WTC11 (cell line): ENCODE results near the gene PARP14. TPM values are rescaled to one million over a fixed set of nuclear protein-coding genes. Genes with fewer than 3 reads are reported as not detected.

Source experiments
- ATAC-seq: fragments of 200-7000 bp; cut with Tn5 transposase; 2 replicates; pipeline ENCODE4 v1.10.0; 2021; ENCODE audit warnings: mild to moderate bottlenecking, moderate library complexity
- CTCF ChIA-PET: fragments of 300-600 bp; sonication (Branson Sonifier 250); formaldehyde crosslinking; loops from one replicate; lab custom pipeline; 2021; ENCODE audit warnings: antibody characterized with exemption; lab: Charles Lee
- POLR2A ChIA-PET: fragments of 350-600 bp; sonication (Branson Sonifier 250); formaldehyde crosslinking; loops from one replicate; lab custom pipeline; 2021; ENCODE audit warnings: antibody characterized with exemption; lab: Charles Lee
- DNase-seq: peaks from one replicate; pipeline ENCODE4 v3.0.0; 2021; ENCODE audit warnings: low spot score
- H3K27ac Mint-ChIP-seq: 2 replicates; pipeline ENCODE4 v1.8.0; 2021; ENCODE audit warnings: mixed read lengths
- H3K27me3 Mint-ChIP-seq: 2 replicates; pipeline ENCODE4 v1.8.0; 2021; ENCODE audit warnings: low read depth, mild to moderate bottlenecking, moderate library complexity, mixed read lengths
- H3K36me3 Mint-ChIP-seq: 2 replicates; pipeline ENCODE4 v1.8.0; 2021; ENCODE audit warnings: mixed read lengths
- H3K4me1 Mint-ChIP-seq: 2 replicates; pipeline ENCODE4 v1.8.0; 2022; ENCODE audit warnings: mixed read lengths
- H3K4me3 Mint-ChIP-seq: 2 replicates; pipeline ENCODE4 v1.8.0; 2021; ENCODE audit warnings: mild to moderate bottlenecking, moderate library complexity, mixed read lengths
- H3K9me3 Mint-ChIP-seq: 2 replicates; pipeline ENCODE4 v1.8.0; 2021; ENCODE audit warnings: mixed read lengths
- GABPB1 ChIP-seq: sonication (generic); formaldehyde crosslinking; IDR thresholded peaks from 2 replicates; pipeline ENCODE4 v1.8.1; 2023; ENCODE audit warnings: mild to moderate bottlenecking, missing genetic modification reagents
- MXD4 ChIP-seq: fragments of 250-450 bp; sonication (Bioruptor Pico); IDR thresholded peaks from 2 replicates; pipeline ENCODE4 v1.8.0; 2021; ENCODE audit warnings: mild to moderate bottlenecking, moderate library complexity, borderline replicate concordance
- NFATC4 ChIP-seq: fragments of 250-450 bp; sonication (Bioruptor Pico); IDR thresholded peaks from 2 replicates; pipeline ENCODE4 v1.9.0; 2021; ENCODE audit warnings: mild to moderate bottlenecking
- NR2C2 ChIP-seq: sonication (generic); formaldehyde crosslinking; IDR thresholded peaks from 2 replicates; pipeline ENCODE4 v1.8.0; 2022; ENCODE audit warnings: mild to moderate bottlenecking, missing genetic modification reagents
- RORB ChIP-seq: fragments of 250-450 bp; sonication (Bioruptor Pico); IDR thresholded peaks from 2 replicates; pipeline ENCODE4 v1.9.0; 2021; ENCODE audit warnings: mild to moderate bottlenecking
- ZNF138 ChIP-seq: sonication (generic); formaldehyde crosslinking; conservative IDR thresholded peaks from 2 replicates; pipeline ENCODE4 v1.8.1; 2022; ENCODE audit warnings: mild to moderate bottlenecking, moderate library complexity, missing genetic modification reagents
- ZNF396 ChIP-seq: fragments of 250-450 bp; sonication (Bioruptor Pico); IDR thresholded peaks from 2 replicates; pipeline ENCODE4 v1.8.0; 2021; ENCODE audit warnings: mild to moderate bottlenecking, moderate library complexity, borderline replicate concordance
- ZNF416 ChIP-seq: fragments of 250-450 bp; sonication (Bioruptor Pico); IDR thresholded peaks from 2 replicates; pipeline ENCODE4 v1.9.0; 2021; ENCODE audit warnings: mild to moderate bottlenecking, inconsistent platforms
- ZNF423 ChIP-seq: fragments of 250-450 bp; sonication (Bioruptor Pico); IDR thresholded peaks from 2 replicates; pipeline ENCODE4 v2.1.2; 2022; ENCODE audit warnings: mild to moderate bottlenecking, moderate library complexity
- total RNA-seq: library from RNA; stranded (reverse); gene quantifications from 3 replicates; pipeline ENCODE4 v1.2.3, GENCODE V29; 2021
- TF ChIP-seq, protein P1 (sequence below): sonication (generic); formaldehyde crosslinking; IDR thresholded peaks from 2 replicates; pipeline ENCODE4 v1.8.1; 2023; ENCODE audit warnings: mild to moderate bottlenecking, missing genetic modification reagents, moderate library complexity
- TF ChIP-seq, protein P2 (sequence below): sonication (generic); formaldehyde crosslinking; conservative IDR thresholded peaks from 2 replicates; pipeline ENCODE4 v1.8.1; 2022; ENCODE audit warnings: mild to moderate bottlenecking, missing genetic modification reagents
- TF ChIP-seq, protein P3 (sequence below): sonication (generic); formaldehyde crosslinking; IDR thresholded peaks from 2 replicates; pipeline ENCODE4 v1.8.1; 2022; ENCODE audit warnings: mild to moderate bottlenecking, missing genetic modification reagents, moderate library complexity, borderline replicate concordance
- TF ChIP-seq, protein P4 (sequence below): sonication (generic); formaldehyde crosslinking; IDR thresholded peaks from 2 replicates; pipeline ENCODE4 v1.8.0; 2023; ENCODE audit warnings: mild to moderate bottlenecking, missing genetic modification reagents
- TF ChIP-seq, protein P5 (sequence below): sonication (generic); formaldehyde crosslinking; IDR thresholded peaks from 2 replicates; pipeline ENCODE4 v1.8.0; 2022; ENCODE audit warnings: mild to moderate bottlenecking, missing genetic modification reagents
- TF ChIP-seq, protein P6 (sequence below): sonication (generic); formaldehyde crosslinking; IDR thresholded peaks from 2 replicates; pipeline ENCODE4 v1.8.1; 2022; ENCODE audit warnings: low read depth, missing genetic modification reagents, borderline replicate concordance
- TF ChIP-seq, protein P7 (sequence below): sonication (generic); formaldehyde crosslinking; IDR thresholded peaks from 2 replicates; pipeline ENCODE4 v1.8.1; 2022; ENCODE audit warnings: low read depth, mild to moderate bottlenecking, moderate library complexity, missing genetic modification reagents, borderline replicate concordance
- TF ChIP-seq, protein P8 (sequence below): fragments of 200-600 bp; IDR thresholded peaks from 2 replicates; pipeline ENCODE4 v1.8.0; 2022; ENCODE audit warnings: antibody characterized with exemption
- TF ChIP-seq, protein P9 (sequence below): sonication (generic); formaldehyde crosslinking; IDR thresholded peaks from 2 replicates; pipeline ENCODE4 v1.8.0; 2023; ENCODE audit warnings: missing genetic modification reagents
- TF ChIP-seq, protein P10 (sequence below): fragments of 250-450 bp; sonication (Bioruptor Pico); IDR thresholded peaks from 2 replicates; pipeline ENCODE4 v2.1.2; 2022; ENCODE audit warnings: mild to moderate bottlenecking, moderate library complexity
- TF ChIP-seq, protein P11 (sequence below): sonication (generic); formaldehyde crosslinking; IDR thresholded peaks from 2 replicates; pipeline ENCODE4 v1.8.0; 2022; ENCODE audit warnings: mild to moderate bottlenecking, missing genetic modification reagents

The PARP14 gene
- total RNA-seq, 1 experiment from 2014 or later, result 15.9 TPM

DNA sequence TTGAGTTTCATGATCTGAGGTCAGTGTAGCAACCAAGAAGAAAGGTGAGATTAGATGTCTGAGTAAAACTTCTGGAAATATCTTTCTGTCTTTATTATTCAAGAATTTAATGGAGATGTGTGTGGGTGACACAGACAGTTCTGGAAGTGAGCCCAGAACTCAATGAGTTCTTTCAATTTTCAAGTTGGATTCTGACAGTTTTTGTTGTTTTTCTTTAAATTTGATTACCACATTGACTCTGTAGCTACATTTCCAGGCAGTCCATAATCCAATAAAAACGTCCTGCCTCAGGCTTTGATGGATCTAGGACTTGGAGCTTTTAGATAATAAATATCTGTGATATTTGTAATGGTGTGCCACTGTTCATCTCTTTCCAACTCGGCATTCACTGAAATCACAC lies 3.9 kb upstream of the PARP14 start:
- peaks cover 17% of the 10 kb centered on the region for H3K27me3 Mint-ChIP-seq
- H3K4me1 Mint-ChIP-seq, result peaks cover 27% of the 10 kb centered on the region
- no peak overlapping the region for H3K4me3 Mint-ChIP-seq
- CTCF ChIA-PET, result no interaction called here
- POLR2A ChIA-PET, result no interaction called here
- peaks cover 1% of the 10 kb centered on the region for H3K9me3 Mint-ChIP-seq
- peaks cover under 1% of the 10 kb centered on the region for H3K36me3 Mint-ChIP-seq
- no peak overlapping the region for H3K27ac Mint-ChIP-seq
- no peak for ATAC-seq
- TF ChIP-seq, protein P1, sequence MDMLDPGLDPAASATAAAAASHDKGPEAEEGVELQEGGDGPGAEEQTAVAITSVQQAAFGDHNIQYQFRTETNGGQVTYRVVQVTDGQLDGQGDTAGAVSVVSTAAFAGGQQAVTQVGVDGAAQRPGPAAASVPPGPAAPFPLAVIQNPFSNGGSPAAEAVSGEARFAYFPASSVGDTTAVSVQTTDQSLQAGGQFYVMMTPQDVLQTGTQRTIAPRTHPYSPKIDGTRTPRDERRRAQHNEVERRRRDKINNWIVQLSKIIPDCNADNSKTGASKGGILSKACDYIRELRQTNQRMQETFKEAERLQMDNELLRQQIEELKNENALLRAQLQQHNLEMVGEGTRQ (CRISPR knock-in tag), result no peak
- TF ChIP-seq NFATC4 (CRISPR knock-in tag) (no peak), ZNF396 (no peak), RORB (CRISPR knock-in tag) (no peak), ZNF423 (CRISPR knock-in tag) (no peak), ZNF138 (CRISPR knock-in tag) (no peak), MXD4 (CRISPR knock-in tag) (no peak), NR2C2 (no peak), GABPB1 (no peak), ZNF416 (CRISPR knock-in tag) (no peak)
- TF ChIP-seq, protein P2, sequence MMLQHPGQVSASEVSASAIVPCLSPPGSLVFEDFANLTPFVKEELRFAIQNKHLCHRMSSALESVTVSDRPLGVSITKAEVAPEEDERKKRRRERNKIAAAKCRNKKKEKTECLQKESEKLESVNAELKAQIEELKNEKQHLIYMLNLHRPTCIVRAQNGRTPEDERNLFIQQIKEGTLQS (CRISPR knock-in tag), result no peak
- TF ChIP-seq, protein P3, sequence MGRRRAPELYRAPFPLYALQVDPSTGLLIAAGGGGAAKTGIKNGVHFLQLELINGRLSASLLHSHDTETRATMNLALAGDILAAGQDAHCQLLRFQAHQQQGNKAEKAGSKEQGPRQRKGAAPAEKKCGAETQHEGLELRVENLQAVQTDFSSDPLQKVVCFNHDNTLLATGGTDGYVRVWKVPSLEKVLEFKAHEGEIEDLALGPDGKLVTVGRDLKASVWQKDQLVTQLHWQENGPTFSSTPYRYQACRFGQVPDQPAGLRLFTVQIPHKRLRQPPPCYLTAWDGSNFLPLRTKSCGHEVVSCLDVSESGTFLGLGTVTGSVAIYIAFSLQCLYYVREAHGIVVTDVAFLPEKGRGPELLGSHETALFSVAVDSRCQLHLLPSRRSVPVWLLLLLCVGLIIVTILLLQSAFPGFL (CRISPR knock-in tag), result no peak
- TF ChIP-seq, protein P4, sequence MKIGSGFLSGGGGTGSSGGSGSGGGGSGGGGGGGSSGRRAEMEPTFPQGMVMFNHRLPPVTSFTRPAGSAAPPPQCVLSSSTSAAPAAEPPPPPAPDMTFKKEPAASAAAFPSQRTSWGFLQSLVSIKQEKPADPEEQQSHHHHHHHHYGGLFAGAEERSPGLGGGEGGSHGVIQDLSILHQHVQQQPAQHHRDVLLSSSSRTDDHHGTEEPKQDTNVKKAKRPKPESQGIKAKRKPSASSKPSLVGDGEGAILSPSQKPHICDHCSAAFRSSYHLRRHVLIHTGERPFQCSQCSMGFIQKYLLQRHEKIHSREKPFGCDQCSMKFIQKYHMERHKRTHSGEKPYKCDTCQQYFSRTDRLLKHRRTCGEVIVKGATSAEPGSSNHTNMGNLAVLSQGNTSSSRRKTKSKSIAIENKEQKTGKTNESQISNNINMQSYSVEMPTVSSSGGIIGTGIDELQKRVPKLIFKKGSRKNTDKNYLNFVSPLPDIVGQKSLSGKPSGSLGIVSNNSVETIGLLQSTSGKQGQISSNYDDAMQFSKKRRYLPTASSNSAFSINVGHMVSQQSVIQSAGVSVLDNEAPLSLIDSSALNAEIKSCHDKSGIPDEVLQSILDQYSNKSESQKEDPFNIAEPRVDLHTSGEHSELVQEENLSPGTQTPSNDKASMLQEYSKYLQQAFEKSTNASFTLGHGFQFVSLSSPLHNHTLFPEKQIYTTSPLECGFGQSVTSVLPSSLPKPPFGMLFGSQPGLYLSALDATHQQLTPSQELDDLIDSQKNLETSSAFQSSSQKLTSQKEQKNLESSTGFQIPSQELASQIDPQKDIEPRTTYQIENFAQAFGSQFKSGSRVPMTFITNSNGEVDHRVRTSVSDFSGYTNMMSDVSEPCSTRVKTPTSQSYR (CRISPR knock-in tag), result no peak
- TF ChIP-seq, protein P5, sequence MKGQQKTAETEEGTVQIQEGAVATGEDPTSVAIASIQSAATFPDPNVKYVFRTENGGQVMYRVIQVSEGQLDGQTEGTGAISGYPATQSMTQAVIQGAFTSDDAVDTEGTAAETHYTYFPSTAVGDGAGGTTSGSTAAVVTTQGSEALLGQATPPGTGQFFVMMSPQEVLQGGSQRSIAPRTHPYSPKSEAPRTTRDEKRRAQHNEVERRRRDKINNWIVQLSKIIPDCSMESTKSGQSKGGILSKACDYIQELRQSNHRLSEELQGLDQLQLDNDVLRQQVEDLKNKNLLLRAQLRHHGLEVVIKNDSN (CRISPR knock-in tag), result no peak
- TF ChIP-seq, protein P6, sequence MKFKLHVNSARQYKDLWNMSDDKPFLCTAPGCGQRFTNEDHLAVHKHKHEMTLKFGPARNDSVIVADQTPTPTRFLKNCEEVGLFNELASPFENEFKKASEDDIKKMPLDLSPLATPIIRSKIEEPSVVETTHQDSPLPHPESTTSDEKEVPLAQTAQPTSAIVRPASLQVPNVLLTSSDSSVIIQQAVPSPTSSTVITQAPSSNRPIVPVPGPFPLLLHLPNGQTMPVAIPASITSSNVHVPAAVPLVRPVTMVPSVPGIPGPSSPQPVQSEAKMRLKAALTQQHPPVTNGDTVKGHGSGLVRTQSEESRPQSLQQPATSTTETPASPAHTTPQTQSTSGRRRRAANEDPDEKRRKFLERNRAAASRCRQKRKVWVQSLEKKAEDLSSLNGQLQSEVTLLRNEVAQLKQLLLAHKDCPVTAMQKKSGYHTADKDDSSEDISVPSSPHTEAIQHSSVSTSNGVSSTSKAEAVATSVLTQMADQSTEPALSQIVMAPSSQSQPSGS (CRISPR knock-in tag), result no peak
- TF ChIP-seq, protein P7, sequence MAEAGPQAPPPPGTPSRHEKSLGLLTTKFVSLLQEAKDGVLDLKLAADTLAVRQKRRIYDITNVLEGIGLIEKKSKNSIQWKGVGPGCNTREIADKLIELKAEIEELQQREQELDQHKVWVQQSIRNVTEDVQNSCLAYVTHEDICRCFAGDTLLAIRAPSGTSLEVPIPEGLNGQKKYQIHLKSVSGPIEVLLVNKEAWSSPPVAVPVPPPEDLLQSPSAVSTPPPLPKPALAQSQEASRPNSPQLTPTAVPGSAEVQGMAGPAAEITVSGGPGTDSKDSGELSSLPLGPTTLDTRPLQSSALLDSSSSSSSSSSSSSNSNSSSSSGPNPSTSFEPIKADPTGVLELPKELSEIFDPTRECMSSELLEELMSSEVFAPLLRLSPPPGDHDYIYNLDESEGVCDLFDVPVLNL (CRISPR knock-in tag), result no peak
- TF ChIP-seq, protein P8, sequence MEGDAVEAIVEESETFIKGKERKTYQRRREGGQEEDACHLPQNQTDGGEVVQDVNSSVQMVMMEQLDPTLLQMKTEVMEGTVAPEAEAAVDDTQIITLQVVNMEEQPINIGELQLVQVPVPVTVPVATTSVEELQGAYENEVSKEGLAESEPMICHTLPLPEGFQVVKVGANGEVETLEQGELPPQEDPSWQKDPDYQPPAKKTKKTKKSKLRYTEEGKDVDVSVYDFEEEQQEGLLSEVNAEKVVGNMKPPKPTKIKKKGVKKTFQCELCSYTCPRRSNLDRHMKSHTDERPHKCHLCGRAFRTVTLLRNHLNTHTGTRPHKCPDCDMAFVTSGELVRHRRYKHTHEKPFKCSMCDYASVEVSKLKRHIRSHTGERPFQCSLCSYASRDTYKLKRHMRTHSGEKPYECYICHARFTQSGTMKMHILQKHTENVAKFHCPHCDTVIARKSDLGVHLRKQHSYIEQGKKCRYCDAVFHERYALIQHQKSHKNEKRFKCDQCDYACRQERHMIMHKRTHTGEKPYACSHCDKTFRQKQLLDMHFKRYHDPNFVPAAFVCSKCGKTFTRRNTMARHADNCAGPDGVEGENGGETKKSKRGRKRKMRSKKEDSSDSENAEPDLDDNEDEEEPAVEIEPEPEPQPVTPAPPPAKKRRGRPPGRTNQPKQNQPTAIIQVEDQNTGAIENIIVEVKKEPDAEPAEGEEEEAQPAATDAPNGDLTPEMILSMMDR, result no peak
- TF ChIP-seq, protein P9, sequence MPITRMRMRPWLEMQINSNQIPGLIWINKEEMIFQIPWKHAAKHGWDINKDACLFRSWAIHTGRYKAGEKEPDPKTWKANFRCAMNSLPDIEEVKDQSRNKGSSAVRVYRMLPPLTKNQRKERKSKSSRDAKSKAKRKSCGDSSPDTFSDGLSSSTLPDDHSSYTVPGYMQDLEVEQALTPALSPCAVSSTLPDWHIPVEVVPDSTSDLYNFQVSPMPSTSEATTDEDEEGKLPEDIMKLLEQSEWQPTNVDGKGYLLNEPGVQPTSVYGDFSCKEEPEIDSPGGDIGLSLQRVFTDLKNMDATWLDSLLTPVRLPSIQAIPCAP (CRISPR knock-in tag), result no peak
- TF ChIP-seq, protein P10, sequence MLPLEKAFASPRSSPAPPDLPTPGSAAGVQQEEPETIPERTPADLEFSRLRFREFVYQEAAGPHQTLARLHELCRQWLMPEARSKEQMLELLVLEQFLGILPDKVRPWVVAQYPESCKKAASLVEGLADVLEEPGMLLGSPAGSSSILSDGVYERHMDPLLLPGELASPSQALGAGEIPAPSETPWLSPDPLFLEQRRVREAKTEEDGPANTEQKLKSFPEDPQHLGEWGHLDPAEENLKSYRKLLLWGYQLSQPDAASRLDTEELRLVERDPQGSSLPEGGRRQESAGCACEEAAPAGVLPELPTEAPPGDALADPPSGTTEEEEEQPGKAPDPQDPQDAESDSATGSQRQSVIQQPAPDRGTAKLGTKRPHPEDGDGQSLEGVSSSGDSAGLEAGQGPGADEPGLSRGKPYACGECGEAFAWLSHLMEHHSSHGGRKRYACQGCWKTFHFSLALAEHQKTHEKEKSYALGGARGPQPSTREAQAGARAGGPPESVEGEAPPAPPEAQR (CRISPR knock-in tag), result no peak
- TF ChIP-seq, protein P11, sequence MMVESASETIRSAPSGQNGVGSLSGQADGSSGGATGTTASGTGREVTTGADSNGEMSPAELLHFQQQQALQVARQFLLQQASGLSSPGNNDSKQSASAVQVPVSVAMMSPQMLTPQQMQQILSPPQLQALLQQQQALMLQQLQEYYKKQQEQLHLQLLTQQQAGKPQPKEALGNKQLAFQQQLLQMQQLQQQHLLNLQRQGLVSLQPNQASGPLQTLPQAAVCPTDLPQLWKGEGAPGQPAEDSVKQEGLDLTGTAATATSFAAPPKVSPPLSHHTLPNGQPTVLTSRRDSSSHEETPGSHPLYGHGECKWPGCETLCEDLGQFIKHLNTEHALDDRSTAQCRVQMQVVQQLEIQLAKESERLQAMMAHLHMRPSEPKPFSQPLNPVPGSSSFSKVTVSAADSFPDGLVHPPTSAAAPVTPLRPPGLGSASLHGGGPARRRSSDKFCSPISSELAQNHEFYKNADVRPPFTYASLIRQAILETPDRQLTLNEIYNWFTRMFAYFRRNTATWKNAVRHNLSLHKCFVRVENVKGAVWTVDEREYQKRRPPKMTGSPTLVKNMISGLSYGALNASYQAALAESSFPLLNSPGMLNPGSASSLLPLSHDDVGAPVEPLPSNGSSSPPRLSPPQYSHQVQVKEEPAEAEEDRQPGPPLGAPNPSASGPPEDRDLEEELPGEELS (CRISPR knock-in tag), result no peak
- DNase-seq, result no peak
